Esophagus muscularis mucosa (tissue), 4 donors: ENCODE results near the gene LELP1. TPM values are rescaled to one million over a fixed set of nuclear protein-coding genes. Genes with fewer than 3 reads are reported as not detected.
A peak's percentile ranks its signal among the peaks of the same experiment; 100 is the strongest.
"Not testable (repeated sequence)": the region's sequence is repeated elsewhere in the genome, so short reads cannot be mapped to it uniquely, and the experiment has no call there.

Source experiments
- DNase-seq: peaks from one replicate; pipeline ENCODE4 v3.0.0-alpha.2; 2017; ENCODE audit errors: extremely low spot score
- H3K27ac ChIP-seq, 4 donors: fragments of 200-600 bp; sonication (generic); replicated peaks in 1 of 4; 1 replicate in 3 of 4; 2 replicates in 1 of 4; pipeline ENCODE4 v1.5.1; 2016 to 2019; ENCODE audit warnings: mild to moderate bottlenecking in 1 of 4
- H3K27me3 ChIP-seq, 4 donors: fragments of 200-600 bp; sonication (generic); one replicate each; pipeline versions ENCODE4 v1.5.1 to v1.6.0; 2016 to 2019
- H3K36me3 ChIP-seq, 4 donors: fragments of 200-600 bp; sonication (generic); one replicate each; pipeline ENCODE4 v1.5.1; 2016 to 2019
- H3K4me1 ChIP-seq, 4 donors: fragments of 200-600 bp; sonication (generic); one replicate each; pipeline ENCODE4 v1.5.1; 2016 to 2019
- H3K4me3 ChIP-seq, 4 donors: fragments of 200-600 bp; sonication (generic); 1 replicate in 2 of 4; 2 replicates in 2 of 4; pipeline ENCODE4 v1.5.1; 2016 to 2019; ENCODE audit warnings: mild to moderate bottlenecking in 4 of 4, moderate library complexity in 1 of 4
- H3K9me3 ChIP-seq, 4 donors: fragments of 200-600 bp; sonication (generic); 1 replicate in 3 of 4; 2 replicates in 1 of 4; pipeline ENCODE4 v1.5.1; 2016 to 2019
- EP300 ChIP-seq: sonication (generic); formaldehyde crosslinking; IDR thresholded peaks from one replicate; pipeline ENCODE4 v1.6.1; 2017; ENCODE audit warnings: antibody characterized with exemption
- POLR2A ChIP-seq: fragments of 450-650 bp; IDR thresholded peaks from one replicate; pipeline ENCODE4 v1.6.1; 2017; ENCODE audit warnings: antibody characterized with exemption, moderate library complexity, mild to moderate bottlenecking, low read depth
- POLR2AphosphoS5 ChIP-seq, 2 donors: sonication (generic); formaldehyde crosslinking; IDR thresholded peaks; one replicate each; pipeline ENCODE4 v1.6.1; 2017; ENCODE audit warnings: antibody characterized with exemption in 2 of 2
- WGBS: methylation state at CpG from one replicate; pipeline ENCODE4 v1.1.5; 2018; 5-methylcytosine and 5-hydroxymethylcytosine counted together
- intact Hi-C: fragments of 100-400 bp; cut with DNase I; formaldehyde crosslinking; loops from one replicate; pipeline ENCODE4 v1.15.1; 2023
- total RNA-seq, 4 donors: library from RNA; depleted of rRNA; stranded (reverse); fragments of >200 nt; gene quantifications; one replicate each; pipeline versions ENCODE4 v1.1.0 to v1.2.1, GENCODE V29; 2016
- TF ChIP-seq, protein P1 (sequence below), 3 experiments: fragments of 200-600 bp in 2 of 3; fragments of 450-650 bp in 1 of 3; sonication (generic) in 2 of 3; IDR thresholded peaks; one replicate each; pipeline ENCODE4 v1.5.1; 2017 to 2019; ENCODE audit warnings: antibody characterized with exemption in 3 of 3, mild to moderate bottlenecking in 2 of 3, moderate library complexity in 1 of 3

Gene LELP1
- total RNA-seq, 4 donors from 2014 or later: not detected

DNA sequence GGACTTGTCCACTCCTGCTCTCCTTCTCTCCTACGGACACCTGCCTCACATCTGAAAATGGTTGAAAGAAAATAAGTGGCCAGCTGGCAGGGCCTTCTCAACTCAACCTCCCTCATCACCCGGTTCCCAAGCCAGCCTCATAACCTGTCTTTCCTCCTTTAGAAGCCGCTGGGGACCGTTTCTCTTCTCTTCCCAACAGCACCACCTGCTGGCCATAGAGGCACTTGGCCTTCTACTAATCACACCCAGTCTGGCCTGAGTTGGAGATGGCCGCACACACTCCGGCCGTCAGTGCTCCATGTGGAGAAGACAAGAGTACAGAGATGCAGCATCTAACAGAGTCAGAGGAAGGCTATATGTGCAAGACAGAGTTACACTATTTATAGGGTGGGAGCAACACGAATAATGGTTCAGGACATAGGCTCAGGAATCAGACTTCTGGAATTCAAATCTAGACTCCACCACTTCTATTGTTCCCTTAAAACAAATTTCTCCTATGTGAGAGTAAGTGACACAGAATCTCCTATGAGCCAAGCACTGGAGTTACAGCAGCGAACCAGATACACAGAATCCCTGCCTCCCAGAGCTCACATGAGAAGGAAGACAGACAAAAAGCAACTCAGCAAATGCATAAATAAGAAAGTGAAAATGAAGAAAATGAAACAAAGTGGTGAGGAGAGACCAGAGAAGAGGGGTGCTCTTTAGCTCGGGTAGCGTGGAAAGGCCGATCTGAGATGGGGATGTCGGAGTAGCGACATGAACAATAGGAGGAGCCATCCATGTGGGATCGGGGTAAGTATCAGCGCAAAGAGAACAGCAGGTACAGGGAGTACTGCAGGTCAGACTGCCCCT is 20.0 kb downstream of the LELP1 start:
- intact Hi-C loops: loop anchor here (5.0 kb wide), 2 partner anchors 341 to 566 kb away; no protein-coding TSS in a partner anchor
- H3K9me3 ChIP-seq, H3K36me3 ChIP-seq, H3K4me1 ChIP-seq, H3K4me3 ChIP-seq, H3K27ac ChIP-seq, DNase-seq: not testable (repeated sequence)
- WGBS: 58% methylated on average over 12 of the region's 16 CpGs
- H3K27me3 ChIP-seq: peaks cover 0 to 18% (median 0%) of the 10 kb centered on the region in 4 donors
- TF ChIP-seq, protein P1, sequence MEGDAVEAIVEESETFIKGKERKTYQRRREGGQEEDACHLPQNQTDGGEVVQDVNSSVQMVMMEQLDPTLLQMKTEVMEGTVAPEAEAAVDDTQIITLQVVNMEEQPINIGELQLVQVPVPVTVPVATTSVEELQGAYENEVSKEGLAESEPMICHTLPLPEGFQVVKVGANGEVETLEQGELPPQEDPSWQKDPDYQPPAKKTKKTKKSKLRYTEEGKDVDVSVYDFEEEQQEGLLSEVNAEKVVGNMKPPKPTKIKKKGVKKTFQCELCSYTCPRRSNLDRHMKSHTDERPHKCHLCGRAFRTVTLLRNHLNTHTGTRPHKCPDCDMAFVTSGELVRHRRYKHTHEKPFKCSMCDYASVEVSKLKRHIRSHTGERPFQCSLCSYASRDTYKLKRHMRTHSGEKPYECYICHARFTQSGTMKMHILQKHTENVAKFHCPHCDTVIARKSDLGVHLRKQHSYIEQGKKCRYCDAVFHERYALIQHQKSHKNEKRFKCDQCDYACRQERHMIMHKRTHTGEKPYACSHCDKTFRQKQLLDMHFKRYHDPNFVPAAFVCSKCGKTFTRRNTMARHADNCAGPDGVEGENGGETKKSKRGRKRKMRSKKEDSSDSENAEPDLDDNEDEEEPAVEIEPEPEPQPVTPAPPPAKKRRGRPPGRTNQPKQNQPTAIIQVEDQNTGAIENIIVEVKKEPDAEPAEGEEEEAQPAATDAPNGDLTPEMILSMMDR (IDR thresholded peaks at IDR 0.05): peak; percentile 59 to 75 (median 61)

DNA sequence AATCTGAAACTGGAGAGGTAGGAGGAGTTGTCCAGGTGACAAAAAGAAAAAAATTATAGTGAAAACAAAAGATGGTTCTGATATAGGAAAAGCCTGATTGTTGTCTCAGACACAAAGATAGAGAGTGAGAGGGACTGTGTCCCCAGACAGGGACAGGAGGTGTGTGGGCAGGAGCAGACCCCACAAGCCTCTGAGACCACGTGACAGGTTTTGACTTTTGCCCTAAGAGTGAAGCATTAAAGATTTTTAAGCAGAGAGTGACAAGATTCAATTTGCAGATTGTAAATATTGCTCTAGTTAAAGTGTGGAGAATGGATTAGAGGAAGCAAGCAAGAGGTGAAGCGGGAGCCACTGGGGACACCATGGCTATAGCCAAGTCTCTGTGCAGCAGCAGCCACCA is 24.6 kb downstream of the LELP1 start:
- Histone ChIP-seq H3K4me3 (no peak overlapping the region), H3K4me1 (no peaks in the 10 kb centered on the region), H3K36me3 (no peaks in the 10 kb centered on the region), H3K27me3 (peaks cover 0 to 26% (median 0%) of the 10 kb centered on the region in 4 donors), H3K9me3 (no peaks in the 10 kb centered on the region), H3K27ac (no peak overlapping the region)
- TF ChIP-seq, protein P1 (IDR thresholded peaks at IDR 0.05): no peak
- TF ChIP-seq POLR2AphosphoS5 (IDR thresholded peaks at IDR 0.05) (no peak), EP300 (no peak), POLR2A (no peak)
- DNase-seq: no peak
- WGBS: 75% methylated on average over 2 of the region's 2 CpGs
- intact Hi-C loops: no loop called here

DNA sequence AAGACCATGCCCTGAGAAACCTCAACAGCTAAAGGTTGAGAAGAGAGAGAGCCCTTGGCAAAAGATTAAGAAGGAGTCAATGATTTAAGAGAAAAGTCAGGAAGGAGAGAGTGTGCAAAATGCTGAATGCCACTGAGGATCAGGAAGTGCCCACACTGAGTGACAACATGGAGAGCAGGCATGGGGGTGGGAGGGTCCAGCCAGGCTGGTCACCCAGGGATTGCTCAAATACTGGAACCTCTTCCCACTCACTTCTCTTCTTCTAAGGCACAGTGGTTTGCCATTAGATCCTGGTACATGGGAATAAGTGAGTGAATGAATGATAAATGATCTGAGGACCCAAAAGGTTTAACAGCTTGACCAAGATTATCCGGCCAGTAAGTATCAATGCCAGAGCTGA is 25.3 kb downstream of the LELP1 start:
- H3K36me3 ChIP-seq: no peaks in the 10 kb centered on the region
- intact Hi-C loops: no loop called here
- TF ChIP-seq EP300: no peak
- TF ChIP-seq POLR2A: no peak
- TF ChIP-seq, protein P1 (IDR thresholded peaks at IDR 0.05): no peak
- TF ChIP-seq POLR2AphosphoS5 (IDR thresholded peaks at IDR 0.05): no peak

DNA sequence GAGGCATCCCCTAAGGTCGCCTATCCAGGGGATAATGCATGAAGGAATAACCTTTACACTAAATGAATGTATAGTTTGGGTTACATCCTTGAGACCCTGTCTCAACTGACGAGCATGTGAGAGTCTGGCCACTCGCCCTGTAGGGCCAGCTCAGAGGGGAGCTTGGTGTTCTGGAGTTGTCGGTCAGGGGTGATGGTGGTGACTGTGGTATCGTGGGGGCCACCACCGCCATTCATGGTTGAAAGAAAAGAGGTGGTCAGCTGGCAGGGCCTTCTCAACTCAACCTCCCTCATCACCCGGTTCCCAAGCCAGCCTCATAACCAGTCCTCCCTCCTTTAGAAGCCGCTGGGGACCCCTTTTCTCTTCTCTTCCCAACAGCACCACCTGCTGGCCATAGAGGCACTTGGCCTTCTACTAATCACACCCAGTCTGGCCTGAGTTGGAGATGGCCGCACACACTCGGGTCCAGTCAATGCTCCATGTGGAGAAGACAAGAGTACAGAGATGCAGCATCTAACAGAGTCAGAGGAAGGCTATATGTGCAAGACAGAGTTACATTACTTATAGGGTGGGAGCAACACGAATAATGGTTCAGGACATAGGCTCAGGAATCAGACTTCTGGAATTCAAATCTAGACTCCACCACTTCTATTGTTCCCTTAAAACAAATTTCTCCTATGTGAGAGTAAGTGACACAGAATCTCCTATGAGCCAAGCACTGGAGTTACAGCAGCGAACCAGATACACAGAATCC is 26.0 kb downstream of the LELP1 start:
- DNase-seq, H3K4me3 ChIP-seq, H3K27ac ChIP-seq, intact Hi-C loops, H3K36me3 ChIP-seq, H3K4me1 ChIP-seq, H3K9me3 ChIP-seq: not testable (repeated sequence)
- TF ChIP-seq, protein P1 (IDR thresholded peaks at IDR 0.05): peak in 1 of 3 experiments; percentile 37
- WGBS: 50% methylated on average over 11 of the region's 12 CpGs
- peaks cover 0 to 26% (median 0%) of the 10 kb centered on the region in 4 donors for H3K27me3 ChIP-seq

More for the DNA sequence above, 25.3 kb downstream of the LELP1 start:
- no peak overlapping the region for H3K27ac ChIP-seq
- peaks cover 0 to 26% (median 0%) of the 10 kb centered on the region in 4 donors for H3K27me3 ChIP-seq
- 88% methylated on average over 1 of the region's 1 CpG for WGBS
- DNase-seq: no peak
- H3K4me1 ChIP-seq: no peaks in the 10 kb centered on the region
- H3K4me3 ChIP-seq: no peak overlapping the region
- H3K9me3 ChIP-seq: no peaks in the 10 kb centered on the region
